DMS114 treated with DMSO at 0.1 percent for 48 hours (cell line): ENCODE measurements around the gene ACYP1.

ENCODE experiments used
- DNase-seq: peaks from one replicate; lab custom pipeline; 2025; ENCODE audit not compliant: unreplicated experiment; lab: John Stamatoyannopoulos, UW

ACYP1 gene

GRCh38 chr14:75063491-75064204, at the start of gene ACYP1:
Gene ACYP1 (minus strand): TSS chr14:75064024. CDS start chr14:75063553, 471 bp downstream.
- DNase-seq, result peak; percentile 88

GRCh38 chr14:75109877-75110276, 46.1 kb upstream of the ACYP1 start:
- DNase-seq, result no peak

GRCh38 chr14:75107186-75107585, 43.4 kb upstream of the ACYP1 start:
- no peak for DNase-seq

GRCh38 chr14:75101491-75101890, 37.7 kb upstream of the ACYP1 start:
- DNase-seq, result no peak

GRCh38 chr14:75098682-75099081, 34.9 kb upstream of the ACYP1 start:
- no peak for DNase-seq

GRCh38 chr14:75098212-75098611, 34.4 kb upstream of the ACYP1 start:
- no peak for DNase-seq

GRCh38 chr14:75096959-75097358, 33.1 kb upstream of the ACYP1 start:
- no peak for DNase-seq

- no peak for DNase-seq
These were observed 31.9 kb upstream of the ACYP1 start for GRCh38 chr14:75095690-75096089.

- no peak for DNase-seq
These were observed 31.1 kb upstream of the ACYP1 start for GRCh38 chr14:75094896-75095295.

- no peak for DNase-seq
These were observed 28.9 kb upstream of the ACYP1 start for GRCh38 chr14:75092698-75093097.

GRCh38 chr14:75091251-75091650, 27.4 kb upstream of the ACYP1 start:
- no peak for DNase-seq

- no peak for DNase-seq
These were observed 26.5 kb upstream of the ACYP1 start for GRCh38 chr14:75090353-75090752.

- peak; percentile 22 for DNase-seq
These were observed 24.9 kb upstream of the ACYP1 start for GRCh38 chr14:75088566-75089373.

- DNase-seq, result no peak
These were observed 24.3 kb upstream of the ACYP1 start for GRCh38 chr14:75088153-75088552.

GRCh38 chr14:75084513-75084912, 20.7 kb upstream of the ACYP1 start:
- no peak for DNase-seq

GRCh38 chr14:75083271-75083670, 19.4 kb upstream of the ACYP1 start:
- no peak for DNase-seq

- no peak for DNase-seq
These were observed 17.9 kb upstream of the ACYP1 start for GRCh38 chr14:75081660-75082229.

GRCh38 chr14:75079521-75079920, 15.7 kb upstream of the ACYP1 start:
- no peak for DNase-seq

- DNase-seq, result no peak
These were observed 14.0 kb upstream of the ACYP1 start for GRCh38 chr14:75077794-75078193.

- no peak for DNase-seq
These were observed 6.6 kb upstream of the ACYP1 start for GRCh38 chr14:75070383-75070782.

GRCh38 chr14:75069811-75070145, 6.0 kb upstream of the ACYP1 start:
- DNase-seq, result no peak

- peak; percentile 25 for DNase-seq
These were observed 5.4 kb upstream of the ACYP1 start, which contains the start of gene ZC2HC1C for GRCh38 chr14:75069121-75069810. Gene ZC2HC1C (plus strand): TSS chr14:75069641. CDS start chr14:75070574, 933 bp downstream.
